ENCODE results near the gene IGIP.

Gene IGIP

DNA sequence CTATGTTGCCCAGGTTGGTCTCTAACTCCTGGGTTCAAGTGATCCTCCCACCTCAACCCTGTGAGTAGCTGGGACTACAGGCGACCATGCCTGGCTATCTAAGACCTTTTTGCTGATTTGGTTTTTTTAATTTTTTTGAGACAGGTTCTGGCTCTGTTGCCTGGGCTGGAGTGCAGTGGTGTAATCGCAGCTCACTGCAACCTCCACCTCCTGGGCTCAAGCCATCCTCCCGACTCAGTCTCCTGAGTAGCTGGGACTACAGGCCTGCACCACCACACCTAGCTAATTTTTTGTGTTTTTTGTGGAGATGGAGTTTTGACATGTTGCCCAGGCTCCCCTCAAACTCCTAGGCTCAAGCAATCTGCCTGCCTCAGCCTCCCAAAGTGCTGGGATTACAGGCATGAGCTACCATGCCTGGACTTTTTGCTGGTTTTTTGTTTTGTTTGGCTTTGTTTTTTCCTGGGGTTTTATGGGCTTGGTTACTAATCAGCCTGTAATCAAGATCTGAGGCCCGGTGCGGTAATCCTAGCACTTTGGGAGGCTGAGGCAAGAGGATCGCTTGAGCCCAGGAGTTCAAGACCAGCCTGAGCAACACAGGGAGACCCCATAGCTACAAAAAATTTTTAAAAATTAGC, 52.9 kb downstream of the IGIP start:
- no peaks in the 10 kb centered on the region for H3K27me3 ChIP-seq (ENCODE audit: control insufficient read depth, low read length)
- H3K9me3 ChIP-seq (ENCODE audit: control insufficient read depth, insufficient read depth, low read length), result no peaks in the 10 kb centered on the region
- H3K4me1 ChIP-seq (ENCODE audit: control insufficient read depth, low read length), result peaks cover 10% of the 10 kb centered on the region
- peaks cover 3% of the 10 kb centered on the region for H3K79me2 ChIP-seq (ENCODE audit: control insufficient read depth, low read length)
- no peak overlapping the region for H3K4me3 ChIP-seq (ENCODE audit: low read length)
- H3K4me2 ChIP-seq (ENCODE audit: low read length), result no peak overlapping the region
- H3K27ac ChIP-seq (ENCODE audit: low read depth, low read length), result no peak overlapping the region
- H3K36me3 ChIP-seq (ENCODE audit: control insufficient read depth, low read length), result no peaks in the 10 kb centered on the region
- H3F3A ChIP-seq (ENCODE audit: control insufficient read depth, insufficient read depth), result peaks cover 9% of the 10 kb centered on the region
- H3K9me2 ChIP-seq (replicated peaks; ENCODE audit: control insufficient read depth, low read length), result no peaks in the 10 kb centered on the region
- H4K20me1 ChIP-seq (ENCODE audit: control insufficient read depth, insufficient read depth, low read depth, low read length), result no peaks in the 10 kb centered on the region
- TF ChIP-seq EZH2phosphoT487 (IDR thresholded peaks at IDR 0.05; ENCODE audit: borderline replicate concordance, low read length), result no peak
- TF ChIP-seq, protein P1, sequence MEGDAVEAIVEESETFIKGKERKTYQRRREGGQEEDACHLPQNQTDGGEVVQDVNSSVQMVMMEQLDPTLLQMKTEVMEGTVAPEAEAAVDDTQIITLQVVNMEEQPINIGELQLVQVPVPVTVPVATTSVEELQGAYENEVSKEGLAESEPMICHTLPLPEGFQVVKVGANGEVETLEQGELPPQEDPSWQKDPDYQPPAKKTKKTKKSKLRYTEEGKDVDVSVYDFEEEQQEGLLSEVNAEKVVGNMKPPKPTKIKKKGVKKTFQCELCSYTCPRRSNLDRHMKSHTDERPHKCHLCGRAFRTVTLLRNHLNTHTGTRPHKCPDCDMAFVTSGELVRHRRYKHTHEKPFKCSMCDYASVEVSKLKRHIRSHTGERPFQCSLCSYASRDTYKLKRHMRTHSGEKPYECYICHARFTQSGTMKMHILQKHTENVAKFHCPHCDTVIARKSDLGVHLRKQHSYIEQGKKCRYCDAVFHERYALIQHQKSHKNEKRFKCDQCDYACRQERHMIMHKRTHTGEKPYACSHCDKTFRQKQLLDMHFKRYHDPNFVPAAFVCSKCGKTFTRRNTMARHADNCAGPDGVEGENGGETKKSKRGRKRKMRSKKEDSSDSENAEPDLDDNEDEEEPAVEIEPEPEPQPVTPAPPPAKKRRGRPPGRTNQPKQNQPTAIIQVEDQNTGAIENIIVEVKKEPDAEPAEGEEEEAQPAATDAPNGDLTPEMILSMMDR (IDR thresholded peaks at IDR 0.05; ENCODE audit: low read depth, low read length, poor library complexity, severe bottlenecking), result no peak

All from DOHH2 (cell line).